HFF-Myc (cell line): ENCODE measurements around the gene MCRIP2.

Source experiments
- DNase-seq: peaks from one replicate; pipeline ENCODE4 v3.0.0-alpha.2; 2011; ENCODE audit warnings: low read depth; ENCODE audit errors: extremely low read depth
- H3K4me3 ChIP-seq: replicated peaks from 2 replicates; pipeline ENCODE4 v1.5.1; 2011; ENCODE audit warnings: low read depth, mild to moderate bottlenecking, control low read depth, low read length
- CTCF ChIP-seq: IDR thresholded peaks from 2 replicates; pipeline ENCODE4 v1.5.1; 2012; ENCODE audit warnings: mild to moderate bottlenecking, low read depth, low read length, control low read depth; ENCODE audit errors: missing control alignments

Gene MCRIP2

GRCh38 chr16:672371-672770, 30.7 kb downstream of the MCRIP2 start:
- no peak for TF ChIP-seq CTCF
- DNase-seq, result no peak
- H3K4me3 ChIP-seq, result no peak overlapping the region

GRCh38 chr16:672851-673250, 31.2 kb downstream of the MCRIP2 start:
- no peak for TF ChIP-seq CTCF
- no peak overlapping the region for H3K4me3 ChIP-seq

GRCh38 chr16:673399-673991, 31.9 kb downstream of the MCRIP2 start:
- no peak for DNase-seq
- no peak overlapping the region for H3K4me3 ChIP-seq

More at GRCh38 chr16:672851-673250, 31.2 kb downstream of the MCRIP2 start:
- DNase-seq, result no peak

GRCh38 chr16:674214-674881, 32.7 kb downstream of the MCRIP2 start:
- no peak for TF ChIP-seq CTCF
- no peak for DNase-seq
- no peak overlapping the region for H3K4me3 ChIP-seq

More at GRCh38 chr16:673399-673991, 31.9 kb downstream of the MCRIP2 start:
- no peak for TF ChIP-seq CTCF

- no peak for TF ChIP-seq CTCF
- DNase-seq, result no peak
Measured at GRCh38 chr16:674968-675883, 33.6 kb downstream of the MCRIP2 start, which contains the start of gene RHBDL1. Gene RHBDL1 (plus strand): TSS chr16:675671. CDS start chr16:675791, 120 bp downstream.

GRCh38 chr16:675884-676564, 34.4 kb downstream of the MCRIP2 start:
- no peak overlapping the region; the same call in 1 of the 2 replicates for H3K4me3 ChIP-seq
- no peak for TF ChIP-seq CTCF
- DNase-seq, result no peak

More at GRCh38 chr16:674968-675883, 33.6 kb downstream of the MCRIP2 start, which contains the start of gene RHBDL1:
- peak within 1 kb of the TSS; percentile 20; the same call in 1 of the 2 replicates for H3K4me3 ChIP-seq
